Loucy (cell line): ENCODE results near the gene GADD45G.

Experiments
- CTCF ChIP-seq: fragments of 200-600 bp; sonication (generic); conservative IDR thresholded peaks from 2 replicates; pipeline ENCODE4 v1.5.1; 2014; ENCODE audit warnings: mild to moderate bottlenecking, antibody characterized with exemption, low read length
- EZH2phosphoT487 ChIP-seq: fragments of 200-600 bp; IDR thresholded peaks from 2 replicates; pipeline ENCODE4 v1.6.1; 2018; ENCODE audit warnings: antibody characterized with exemption, mild to moderate bottlenecking, moderate library complexity, borderline replicate concordance

DNA sequence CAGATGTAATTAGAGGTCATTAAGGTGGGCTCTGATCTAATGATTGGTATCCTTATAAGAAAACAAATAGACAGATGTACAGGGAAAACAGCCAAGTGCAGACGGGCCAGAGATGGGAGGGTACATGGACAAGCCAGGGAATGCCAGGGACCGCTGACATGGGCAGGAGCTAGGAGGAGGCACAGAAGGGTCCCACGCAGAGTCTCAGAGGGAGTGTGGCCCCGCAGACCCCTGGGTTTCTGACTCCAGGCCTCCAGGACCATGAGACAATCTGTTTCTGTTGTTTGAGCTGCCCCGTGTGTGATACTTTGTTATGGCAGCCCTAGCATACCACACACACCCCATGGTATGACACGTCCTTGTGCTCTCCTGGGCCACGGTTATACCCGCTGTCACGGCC lies 29.1 kb downstream of the GADD45G start:
- no peak for TF ChIP-seq CTCF
- no peak for TF ChIP-seq EZH2phosphoT487
